SU-DHL-6 (cell line): ENCODE results near the gene SDC1.

Experiments
- CTCF ChIP-seq: fragments of 200-600 bp; sonication (generic); IDR thresholded peaks from one replicate; pipeline ENCODE4 v1.5.1; 2017; ENCODE audit warnings: antibody characterized with exemption, mild to moderate bottlenecking, low read length, moderate library complexity; ENCODE audit not compliant: insufficient read depth, poor library complexity, severe bottlenecking
- EZH2phosphoT487 ChIP-seq: fragments of 200-600 bp; sonication (generic), shearing (Covaris generic); conservative IDR thresholded peaks from 2 replicates; pipeline ENCODE4 v1.6.1; 2018; ENCODE audit warnings: mild to moderate bottlenecking, antibody characterized with exemption, low read length, moderate library complexity, mixed read lengths

- TF ChIP-seq CTCF (no peak), EZH2phosphoT487 (no peak)
These were observed 4.6 kb upstream of the SDC1 start for GRCh38 chr2:20229322-20230113.
